OCI-LY3 (cell line): ENCODE results near the gene PDCD6IP.

ENCODE experiments used
- H2AFZ ChIP-seq: fragments of 200-600, 300-600 bp; shearing (Covaris generic); 2 replicates; pipeline ENCODE4 v1.6.0; 2014; ENCODE audit warnings: antibody characterized with exemption, low read depth, low read length
- H3K27ac ChIP-seq: fragments of 200-600, 300-600 bp; sonication (generic); 2 replicates; pipeline ENCODE4 v1.5.1; 2014; ENCODE audit warnings: mild to moderate bottlenecking, low read length, moderate library complexity, mixed read lengths
- H3K27me3 ChIP-seq: fragments of 200-600, 300-600 bp; sonication (generic); 2 replicates; pipeline ENCODE4 v1.6.1; 2014; ENCODE audit warnings: low read depth, low read length, mixed read lengths
- H3K36me3 ChIP-seq: fragments of 200-600, 300-600 bp; sonication (generic); replicated peaks from 2 replicates; pipeline ENCODE3; 2014; ENCODE audit warnings: low read depth, low read length, mixed read lengths
- H3K4me1 ChIP-seq: fragments of 300-600, 200-600 bp; sonication (generic); 2 replicates; pipeline ENCODE4 v1.6.1; 2014; ENCODE audit warnings: low read length, mixed read lengths
- H3K4me2 ChIP-seq: fragments of 200-600, 300-600 bp; sonication (generic); 2 replicates; pipeline ENCODE4 v1.6.1; 2014; ENCODE audit warnings: low read length, mixed read lengths
- H3K4me3 ChIP-seq: fragments of 300-600, 200-600 bp; sonication (generic); 2 replicates; pipeline ENCODE4 v1.5.1; 2014; ENCODE audit warnings: antibody characterized with exemption, mild to moderate bottlenecking, low read length, moderate library complexity
- H3K79me2 ChIP-seq: fragments of 300-600, 200-600 bp; shearing (Covaris generic); 2 replicates; pipeline ENCODE4 v1.6.1; 2014; ENCODE audit warnings: mild to moderate bottlenecking, low read length, mixed read lengths
- H3K9ac ChIP-seq: fragments of 300-600, 200-600 bp; shearing (Covaris generic); 2 replicates; pipeline ENCODE4 v1.6.0; 2014; ENCODE audit warnings: mild to moderate bottlenecking, low read length, moderate library complexity
- H3K9me3 ChIP-seq: fragments of 200-600, 300-600 bp; shearing (Covaris generic); 2 replicates; pipeline ENCODE4 v1.6.1; 2014; ENCODE audit warnings: low read length, mixed read lengths; ENCODE audit not compliant: insufficient read depth
- H4K20me1 ChIP-seq: fragments of 200-600, 300-600 bp; sonication (generic); 2 replicates; pipeline ENCODE4 v1.6.1; 2016; ENCODE audit warnings: low read length, mixed read lengths; ENCODE audit not compliant: insufficient read depth
- CTCF ChIP-seq: fragments of 200-600, 300-600 bp; sonication (generic); IDR thresholded peaks from 2 replicates; pipeline ENCODE4 v1.5.1; 2014; ENCODE audit warnings: antibody characterized with exemption, low read length, low read depth
- EZH2phosphoT487 ChIP-seq: fragments of 200-600 bp; shearing (Covaris generic); IDR thresholded peaks from 2 replicates; pipeline ENCODE4 v1.6.1; 2018; ENCODE audit warnings: antibody characterized with exemption, mixed run types, low read depth

PDCD6IP gene

GRCh38 chr3:33914212-33914611, 115.8 kb downstream of the PDCD6IP start:
- H3K27ac ChIP-seq: no peak overlapping the region
- no peaks in the 10 kb centered on the region for H3K36me3 ChIP-seq
- no peaks in the 10 kb centered on the region for H3K9me3 ChIP-seq
- no peaks in the 10 kb centered on the region for H3K79me2 ChIP-seq
- H2AFZ ChIP-seq: no peak overlapping the region
- H3K9ac ChIP-seq: no peak overlapping the region
- no peaks in the 10 kb centered on the region for H3K27me3 ChIP-seq
- peaks cover 4% of the 10 kb centered on the region for H3K4me1 ChIP-seq
- no peaks in the 10 kb centered on the region for H4K20me1 ChIP-seq
- no peak overlapping the region for H3K4me3 ChIP-seq
- no peak overlapping the region for H3K4me2 ChIP-seq
- TF ChIP-seq EZH2phosphoT487: no peak
- TF ChIP-seq CTCF: no peak

DNA sequence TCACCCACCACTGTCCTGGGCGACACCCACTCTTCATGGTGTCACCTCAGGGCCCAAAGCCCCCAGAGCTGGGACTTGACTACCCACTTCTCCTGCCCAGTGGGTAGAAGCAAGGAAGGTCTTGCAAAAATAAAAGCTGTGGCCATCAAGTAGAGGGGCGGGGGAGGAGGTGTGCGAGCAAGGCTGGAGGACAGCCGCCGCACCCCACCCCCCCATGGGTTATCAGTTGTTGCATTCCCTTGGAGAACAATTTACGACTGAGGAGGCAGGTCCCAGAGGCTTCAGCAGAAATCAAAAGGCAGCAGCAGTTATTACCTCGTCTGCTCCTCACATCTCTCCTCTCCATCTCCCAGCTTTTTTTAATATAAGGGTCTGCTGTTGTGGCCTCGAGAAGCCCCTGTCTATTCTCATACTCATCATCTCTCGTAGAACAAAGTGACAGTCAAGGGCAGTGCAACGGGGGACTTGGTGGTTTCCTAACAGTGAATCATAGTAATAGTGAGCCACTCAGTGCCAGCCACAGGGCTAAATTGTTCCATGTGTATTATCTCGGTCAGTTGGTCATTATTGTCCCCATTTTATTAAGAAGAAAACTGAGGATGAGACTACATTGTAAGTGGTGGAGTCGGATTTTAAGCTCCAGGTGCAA, 116.4 kb downstream of the PDCD6IP start:
- Histone ChIP-seq H3K4me3 (no peak overlapping the region), H4K20me1 (no peaks in the 10 kb centered on the region), H3K79me2 (no peaks in the 10 kb centered on the region), H3K36me3 (no peaks in the 10 kb centered on the region), H3K9me3 (no peaks in the 10 kb centered on the region), H3K27ac (no peak overlapping the region), H3K27me3 (no peaks in the 10 kb centered on the region), H3K4me1 (peaks cover 4% of the 10 kb centered on the region), H2AFZ (no peak overlapping the region), H3K4me2 (no peak overlapping the region), H3K9ac (no peak overlapping the region)
- TF ChIP-seq EZH2phosphoT487 (no peak), CTCF (no peak)

GRCh38 chr3:33915796-33916546, 117.5 kb downstream of the PDCD6IP start:
- no peak overlapping the region for H3K4me3 ChIP-seq
- TF ChIP-seq EZH2phosphoT487 (no peak), CTCF (peak; percentile 48)
- no peak overlapping the region for H2AFZ ChIP-seq
- H3K9ac ChIP-seq: no peak overlapping the region
- no peaks in the 10 kb centered on the region for H3K27me3 ChIP-seq
- H3K36me3 ChIP-seq: no peaks in the 10 kb centered on the region
- peak overlapping the region; percentile 4; the same call in 1 of the 2 replicates for H3K4me2 ChIP-seq
- H3K27ac ChIP-seq: no peak overlapping the region
- no peaks in the 10 kb centered on the region for H4K20me1 ChIP-seq
- H3K4me1 ChIP-seq: peaks cover 4% of the 10 kb centered on the region
- no peaks in the 10 kb centered on the region for H3K79me2 ChIP-seq
- no peaks in the 10 kb centered on the region for H3K9me3 ChIP-seq

- Histone ChIP-seq H3K9me3 (no peaks in the 10 kb centered on the region), H3K27ac (no peak overlapping the region), H3K79me2 (no peaks in the 10 kb centered on the region), H2AFZ (no peak overlapping the region), H3K4me3 (no peak overlapping the region), H4K20me1 (no peaks in the 10 kb centered on the region), H3K9ac (no peak overlapping the region), H3K27me3 (no peaks in the 10 kb centered on the region), H3K4me2 (no peak overlapping the region), H3K4me1 (no peaks in the 10 kb centered on the region), H3K36me3 (no peaks in the 10 kb centered on the region)
- TF ChIP-seq EZH2phosphoT487: no peak
- no peak for TF ChIP-seq CTCF
Observed at GRCh38 chr3:33918126-33918756, 119.8 kb downstream of the PDCD6IP start.
